ENCODE measurements around the gene PCED1A. TPM values are rescaled to one million over a fixed set of nuclear protein-coding genes. Genes with fewer than 3 reads are reported as not detected.
A peak's percentile ranks its signal among the peaks of the same experiment; 100 is the strongest.

PCED1A gene
- total RNA-seq, 1 donor from 2014 or later = 44.3 TPM

- Histone ChIP-seq H3K27me3 (peaks cover 50% of the 10 kb centered on the region), H3K27ac (no peak overlapping the region), H3K9me3 (no peaks in the 10 kb centered on the region), H3K4me3 (no peak overlapping the region), H3K4me1 (no peaks in the 10 kb centered on the region), H3K36me3 (no peaks in the 10 kb centered on the region)
- intact Hi-C loops (cut with DNase I) = no loop called here
- ATAC-seq = peak; percentile 20
- no peak for DNase-seq
- no peak for TF ChIP-seq CTCF (IDR thresholded peaks at IDR 0.05)
Measured at GRCh38 chr20:2822073-2822472, 18.4 kb downstream of the PCED1A start.

- ATAC-seq (peak; percentile 32), DNase-seq (peak; percentile 61)
- Histone ChIP-seq H3K27ac (no peak overlapping the region), H3K36me3 (no peaks in the 10 kb centered on the region), H3K27me3 (peaks cover 41% of the 10 kb centered on the region), H3K4me3 (no peak overlapping the region), H3K9me3 (no peaks in the 10 kb centered on the region), H3K4me1 (no peaks in the 10 kb centered on the region)
- intact Hi-C loops (cut with DNase I) = no loop called here
- TF ChIP-seq CTCF (IDR thresholded peaks at IDR 0.05) = no peak
Measured at GRCh38 chr20:2820896-2821869, 19.3 kb downstream of the PCED1A start.

GRCh38 chr20:2820084-2820895, 20.2 kb downstream of the PCED1A start:
- no peak overlapping the region for H3K4me3 ChIP-seq
- H3K9me3 ChIP-seq = no peaks in the 10 kb centered on the region
- H3K27me3 ChIP-seq = peaks cover 36% of the 10 kb centered on the region
- ATAC-seq (peak; percentile 15), DNase-seq (peak; percentile 48)
- intact Hi-C loops (cut with DNase I) = no loop called here
- H3K4me1 ChIP-seq = no peaks in the 10 kb centered on the region
- H3K27ac ChIP-seq = no peak overlapping the region
- no peaks in the 10 kb centered on the region for H3K36me3 ChIP-seq
- no peak for TF ChIP-seq CTCF (IDR thresholded peaks at IDR 0.05)

- Histone ChIP-seq H3K27me3 (peaks cover 36% of the 10 kb centered on the region), H3K4me1 (no peaks in the 10 kb centered on the region), H3K27ac (no peak overlapping the region), H3K9me3 (no peaks in the 10 kb centered on the region), H3K36me3 (no peaks in the 10 kb centered on the region), H3K4me3 (no peak overlapping the region)
- no peak for TF ChIP-seq CTCF (IDR thresholded peaks at IDR 0.05)
- DNase-seq (no peak), ATAC-seq (no peak)
- intact Hi-C loops (cut with DNase I) = no loop called here
Measured at GRCh38 chr20:2817891-2818595, 22.4 kb downstream of the PCED1A start.

GRCh38 chr20:2817341-2817726, 23.1 kb downstream of the PCED1A start:
- Histone ChIP-seq H3K4me1 (no peaks in the 10 kb centered on the region), H3K27ac (no peak overlapping the region), H3K27me3 (peaks cover 36% of the 10 kb centered on the region), H3K4me3 (no peak overlapping the region), H3K9me3 (no peaks in the 10 kb centered on the region), H3K36me3 (no peaks in the 10 kb centered on the region)
- intact Hi-C loops (cut with DNase I) = no loop called here
- no peak for TF ChIP-seq CTCF (IDR thresholded peaks at IDR 0.05)
- DNase-seq (no peak), ATAC-seq (no peak)

All from upper lobe of right lung (tissue), 1 donor.